ENCODE measurements around the gene PLAGL2. TPM values are rescaled to one million over a fixed set of nuclear protein-coding genes. Genes with fewer than 3 reads are reported as not detected.

PLAGL2 gene
- total RNA-seq, 1 donor from 2014 or later, result 52.7 TPM

- peaks cover 52% of the 10 kb centered on the region for H3K36me3 Mint-ChIP-seq
- no peak for DNase-seq (ENCODE audit: extremely low spot score, unreplicated experiment)
- H3K27me3 Mint-ChIP-seq, result no peaks in the 10 kb centered on the region
- TF ChIP-seq CTCF (conservative IDR thresholded peaks at IDR 0.05), result no peak
- H3K4me3 Mint-ChIP-seq, result no peak overlapping the region
- no peaks in the 10 kb centered on the region for H3K9me3 Mint-ChIP-seq
- peaks cover 11% of the 10 kb centered on the region for H3K4me1 Mint-ChIP-seq (ENCODE audit: unreplicated experiment)
- H3K27ac Mint-ChIP-seq, result no peak overlapping the region
Observed at GRCh38 chr20:32233286-32233685, 25.7 kb upstream of the PLAGL2 start.

- Mint-ChIP-seq H3K27me3 (no peaks in the 10 kb centered on the region), H3K9me3 (no peaks in the 10 kb centered on the region), H3K4me1 (ENCODE audit: unreplicated experiment) (peaks cover 11% of the 10 kb centered on the region), H3K27ac (peak overlapping the region; percentile 69), H3K4me3 (no peak overlapping the region), H3K36me3 (peaks cover 52% of the 10 kb centered on the region)
- no peak for DNase-seq (ENCODE audit: extremely low spot score, unreplicated experiment)
- no peak for TF ChIP-seq CTCF (conservative IDR thresholded peaks at IDR 0.05)
Observed at GRCh38 chr20:32232326-32232886, 24.9 kb upstream of the PLAGL2 start.

DNA sequence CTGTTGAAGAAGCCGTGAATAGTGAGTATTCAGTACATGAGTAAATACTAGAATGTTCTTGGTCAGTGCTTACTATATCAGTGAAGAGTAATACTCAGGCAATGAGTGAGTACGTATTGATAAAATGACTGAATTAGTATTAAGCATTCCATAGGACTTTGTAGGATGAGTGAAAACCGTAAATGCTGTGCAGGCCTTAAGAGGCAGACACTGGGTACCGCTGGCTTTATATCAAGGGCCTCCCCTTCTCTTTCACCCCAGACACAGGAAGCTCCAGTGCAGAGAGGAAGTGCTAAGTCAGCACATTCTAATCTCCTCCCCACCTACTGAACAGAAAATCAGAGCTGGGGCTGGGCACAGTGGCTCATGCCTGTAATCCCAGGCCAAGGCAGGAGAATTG is 24.3 kb upstream of the PLAGL2 start:
- no peak for DNase-seq (ENCODE audit: extremely low spot score, unreplicated experiment)
- no peak for TF ChIP-seq CTCF (conservative IDR thresholded peaks at IDR 0.05)
- Mint-ChIP-seq H3K4me1 (ENCODE audit: unreplicated experiment) (peaks cover 11% of the 10 kb centered on the region), H3K4me3 (no peak overlapping the region), H3K9me3 (no peaks in the 10 kb centered on the region), H3K27ac (peak overlapping the region; percentile 69), H3K36me3 (peaks cover 49% of the 10 kb centered on the region), H3K27me3 (no peaks in the 10 kb centered on the region)

DNA sequence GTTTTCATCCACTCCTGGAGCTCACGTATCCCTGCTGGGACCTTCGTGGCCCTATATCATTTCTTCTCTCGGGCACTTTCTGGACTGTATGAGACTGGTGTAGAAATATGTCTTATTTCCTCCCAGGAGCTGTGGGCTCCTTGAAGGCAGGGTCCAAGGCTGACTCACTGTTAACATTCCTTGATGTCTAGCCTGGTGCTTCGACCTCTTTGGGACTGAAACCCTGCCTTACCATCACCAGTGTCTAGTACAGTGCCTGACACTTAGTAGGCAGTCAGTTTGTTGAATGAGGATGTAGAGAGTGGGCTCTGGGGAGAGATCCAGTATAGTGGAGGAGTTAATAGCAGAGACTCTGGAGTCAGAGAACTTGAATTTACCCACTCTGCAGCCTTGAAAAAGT is 23.7 kb upstream of the PLAGL2 start:
- no peak for TF ChIP-seq CTCF (conservative IDR thresholded peaks at IDR 0.05)
- H3K27me3 Mint-ChIP-seq, result no peaks in the 10 kb centered on the region
- H3K27ac Mint-ChIP-seq, result no peak overlapping the region
- no peak overlapping the region for H3K4me3 Mint-ChIP-seq
- H3K4me1 Mint-ChIP-seq (ENCODE audit: unreplicated experiment), result peaks cover 11% of the 10 kb centered on the region
- no peak for DNase-seq (ENCODE audit: extremely low spot score, unreplicated experiment)
- no peaks in the 10 kb centered on the region for H3K9me3 Mint-ChIP-seq
- H3K36me3 Mint-ChIP-seq, result peaks cover 49% of the 10 kb centered on the region

GRCh38 chr20:32230707-32231106 is 23.2 kb upstream of the PLAGL2 start:
- Mint-ChIP-seq H3K27ac (no peak overlapping the region), H3K36me3 (peaks cover 48% of the 10 kb centered on the region), H3K4me1 (ENCODE audit: unreplicated experiment) (peaks cover 9% of the 10 kb centered on the region), H3K27me3 (no peaks in the 10 kb centered on the region), H3K4me3 (no peak overlapping the region), H3K9me3 (no peaks in the 10 kb centered on the region)
- DNase-seq (ENCODE audit: extremely low spot score, unreplicated experiment), result no peak
- TF ChIP-seq CTCF (conservative IDR thresholded peaks at IDR 0.05), result no peak
